Ovary (tissue), 9 donors: ENCODE results near the gene PCDHGA9. TPM values are rescaled to one million over a fixed set of nuclear protein-coding genes. Genes with fewer than 3 reads are reported as not detected.
A peak's percentile ranks its signal among the peaks of the same experiment; 100 is the strongest.
"Not testable (repeated sequence)": the region's sequence is repeated elsewhere in the genome, so short reads cannot be mapped to it uniquely, and the experiment has no call there.

Source experiments
- DNase-seq, 5 donors: peaks; one replicate each; pipeline ENCODE4 v3.0.0-alpha.2; 2019 to 2020
- H3K27ac ChIP-seq, 2 donors: fragments of 200-600 bp; one replicate each; pipeline versions ENCODE4 v1.5.1 to v1.8.0; 2019 to 2022
- H3K27me3 ChIP-seq: fragments of 200-600 bp; one replicate; pipeline ENCODE4 v1.8.0; 2022
- H3K36me3 ChIP-seq: fragments of 200-600 bp; sonication (generic); one replicate; pipeline ENCODE4 v1.5.1; 2019
- H3K4me1 ChIP-seq: one replicate; pipeline ENCODE4 v1.8.1; 2013; ENCODE audit warnings: mild to moderate bottlenecking, moderate library complexity; ENCODE audit not compliant: insufficient read depth
- H3K4me3 ChIP-seq: fragments of 200-600 bp; sonication (generic); one replicate; pipeline ENCODE4 v1.5.1; 2017
- H3K9me3 ChIP-seq, 2 donors: fragments of 200-600 bp in 1 of 2; sonication (generic) in 1 of 2; one replicate each; pipeline versions ENCODE4 v1.5.1 to v1.8.1; 2013 to 2019; ENCODE audit warnings: mild to moderate bottlenecking in 1 of 2, moderate library complexity in 1 of 2
- CTCF ChIP-seq, 3 donors: fragments of 450-650 bp in 2 of 3; fragments of 200-600 bp in 1 of 3; IDR thresholded peaks; one replicate each; pipeline versions ENCODE4 v1.5.1 to v1.8.0; 2016 to 2022; ENCODE audit warnings: antibody characterized with exemption in 3 of 3, mild to moderate bottlenecking in 1 of 3
- EP300 ChIP-seq: sonication (generic); formaldehyde crosslinking; IDR thresholded peaks from one replicate; pipeline ENCODE4 v1.6.1; 2017; ENCODE audit warnings: antibody characterized with exemption
- POLR2A ChIP-seq: fragments of 450-650 bp; IDR thresholded peaks from one replicate; pipeline ENCODE4 v1.6.1; 2017; ENCODE audit warnings: antibody characterized with exemption, mild to moderate bottlenecking, moderate library complexity
- WGBS, 3 donors: extraction: QIAGEN DNeasy Blood & Tissue Kit in 1 of 3; methylation state at CpG; one replicate each; pipeline versions ENCODE4 v1.1.5 to v1.1.7; 2013 to 2017; 5-methylcytosine and 5-hydroxymethylcytosine counted together
- intact Hi-C, 4 donors: fragments of 100-400 bp; cut with DNase I; formaldehyde crosslinking; loops; one replicate each; pipeline versions ENCODE4 v1.11.0 to v1.15.1; 2022 to 2023
- polyA plus RNA-seq, 2 donors: library from polyadenylated mRNA; stranded (reverse); fragments of 200-250 nt in 1 of 2; fragments of 350-450 nt in 1 of 2; fragmentation: Illumina TruSeq in 1 of 2; extraction: RNeasy Lipid Tissue Mini Kit (QIAGEN cat#74804) in 1 of 2; gene quantifications; one replicate each; pipeline ENCODE4 v1.2.3, GENCODE V29; 2013 to 2014
- total RNA-seq, 7 donors: library from RNA; depleted of rRNA in 2 of 7; stranded (reverse); fragments of >200 nt in 2 of 7; fragmentation: NEBNext Ultra II Directional in 3 of 7; extraction: Animal tissue kit (Norgen Biotek cat#: 25700) in 3 of 7; gene quantifications; one replicate each; pipeline versions ENCODE4 v1.1.0 to v1.2.4, GENCODE V29; 2016 to 2023
- donor health status: DM: no; HTN: no; CAD: no; lungs with moderate emphysema.
- donor health status: DM: no; HTN: no; CAD: no.
- donor health status: Bipolar disorder and iron deficiency.
- donor health status: DM: yes; HTN: yes; CAD: no.
- donor health status: DM: no; HTN: no; CAD: no.
- donor health status: DM: yes; HTN: yes; CAD: no.

PCDHGA9 gene
- total and polyA plus RNA-seq, 9 donors: 2.3 to 11.7 (median 8.2) TPM

- Histone ChIP-seq H3K27me3 (no peaks in the 10 kb centered on the region), H3K36me3 (no peaks in the 10 kb centered on the region), H3K4me3 (no peak overlapping the region), H3K27ac (no peak overlapping the region), H3K9me3 (peaks cover 5 to 44% of the 10 kb centered on the region in 2 donors), H3K4me1 (no peaks in the 10 kb centered on the region)
- TF ChIP-seq CTCF (IDR thresholded peaks at IDR 0.05) (no peak), EP300 (no peak), POLR2A (no peak)
- WGBS, 3 donors: 28 to 40% (median 30%) methylated on average over 47 to 69 of the region's 69 CpGs
- intact Hi-C loops: no loop called here
- DNase-seq: no peak
Measured at GRCh38 chr5:141371572-141372475, 30.8 kb upstream of the PCDHGA9 start.

- Histone ChIP-seq H3K4me3 (peak within 1 kb of the TSS; percentile 23), H3K27me3 (no peaks in the 10 kb centered on the region), H3K9me3 (peaks cover 5 to 51% of the 10 kb centered on the region in 2 donors), H3K4me1 (no peaks in the 10 kb centered on the region), H3K27ac (no peak within 1 kb of the TSS), H3K36me3 (no peaks in the 10 kb centered on the region)
- no peak for TF ChIP-seq POLR2A
- TF ChIP-seq EP300: no peak
- peak in 2 of 3 donors; percentile 20 to 28 for TF ChIP-seq CTCF (IDR thresholded peaks at IDR 0.05)
- DNase-seq: no peak
- intact Hi-C loops: no loop called here
- 11 to 16% (median 14%) methylated on average over 27 of the region's 27 CpGs for WGBS, 3 donors
Measured at GRCh38 chr5:141373673-141374317, 28.8 kb upstream of the PCDHGA9 start, which contains the start of gene PCDHGA6. Gene PCDHGA6, plus strand, starts transcription at chr5:141373891. Its CDS starts 193 bp downstream, at chr5:141374084.

- no peaks in the 10 kb centered on the region for H3K36me3 ChIP-seq
- TF ChIP-seq POLR2A (no peak), CTCF (IDR thresholded peaks at IDR 0.05) (no peak), EP300 (no peak)
- peaks cover 5 to 51% of the 10 kb centered on the region in 2 donors for H3K9me3 ChIP-seq
- peak overlapping the region; percentile 23 for H3K4me3 ChIP-seq
- no peaks in the 10 kb centered on the region for H3K27me3 ChIP-seq
- no peak overlapping the region for H3K27ac ChIP-seq
- DNase-seq: no peak
- WGBS, 3 donors: 55 to 66% (median 58%) methylated on average over 14 of the region's 14 CpGs
- no peaks in the 10 kb centered on the region for H3K4me1 ChIP-seq
- intact Hi-C loops: no loop called here
Measured at GRCh38 chr5:141374627-141375026, 28.0 kb upstream of the PCDHGA9 start.

GRCh38 chr5:141375444-141376155 lies 27.0 kb upstream of the PCDHGA9 start:
- intact Hi-C loops, H3K4me1 ChIP-seq, H3K27me3 ChIP-seq, H3K36me3 ChIP-seq, DNase-seq, H3K27ac ChIP-seq, H3K4me3 ChIP-seq: not testable (repeated sequence)
- peaks cover 5 to 43% of the 10 kb centered on the region in 2 donors for H3K9me3 ChIP-seq
- 34 to 57% (median 39%) methylated on average over 15 to 42 of the region's 48 CpGs for WGBS, 3 donors
